HEK293 (cell line): Measurements from ENCODE around the gene FGD6.

Experiments used
- CTCF ChIA-PET: fragments of 350-600 bp; formaldehyde crosslinking; extraction: SDS; loops from one replicate; lab custom pipeline; 2021; ENCODE audit warnings: antibody characterized with exemption; lab: Yijun Ruan, JAX
- POLR2A ChIA-PET: fragments of 300-600 bp; formaldehyde crosslinking; extraction: SDS; loops from one replicate; lab custom pipeline; 2020; ENCODE audit warnings: antibody characterized with exemption, inconsistent platforms; lab: Yijun Ruan, JAX
- H3K27ac ChIP-seq: fragments of 200-500 bp; sonication (Bioruptor generic); 2 replicates; pipeline ENCODE4 v1.5.1; 2014; ENCODE audit warnings: low read depth, low read length, control low read depth, inconsistent platforms; ENCODE audit errors: extremely low read depth
- H3K36me3 ChIP-seq, 2 experiments: fragments of 200-500 bp in 1 of 2; sonication (Bioruptor generic) in 1 of 2; 1 replicate in 1 of 2; 2 replicates in 1 of 2; pipeline ENCODE4 v1.5.1; 2014 to 2017; ENCODE audit warnings: inconsistent platforms in 2 of 2, low read length in 2 of 2; ENCODE audit not compliant: control insufficient read depth in 2 of 2, insufficient read depth in 1 of 2
- H3K4me1 ChIP-seq: fragments of 200-500 bp; sonication (Bioruptor generic); 2 replicates; pipeline ENCODE4 v1.5.1; 2014; ENCODE audit warnings: mild to moderate bottlenecking, low read length, inconsistent platforms; ENCODE audit not compliant: control insufficient read depth, insufficient read depth
- H3K4me3 ChIP-seq: 2 replicates; pipeline ENCODE4 v1.5.1; 2011; ENCODE audit warnings: low read depth, mild to moderate bottlenecking, control low read depth, low read length, moderate library complexity
- H3K9me3 ChIP-seq: fragments of 200-500 bp; sonication (Bioruptor generic); 2 replicates; pipeline ENCODE4 v1.5.1; 2014; ENCODE audit warnings: low read depth, low read length, inconsistent platforms; ENCODE audit not compliant: control insufficient read depth, insufficient read depth
- ELK4 ChIP-seq: IDR thresholded peaks from 2 replicates; pipeline ENCODE4 v1.6.1; 2011; ENCODE audit warnings: mild to moderate bottlenecking, low read depth, low read length, borderline replicate concordance
- GLI2 ChIP-seq: fragments of 450-650 bp; formaldehyde crosslinking; IDR thresholded peaks from 2 replicates; pipeline ENCODE4; 2017; ENCODE audit warnings: missing biosample characterization, missing genetic modification characterization, low read depth, borderline replicate concordance
- KLF7 ChIP-seq: fragments of 450-650 bp; formaldehyde crosslinking; IDR thresholded peaks from 2 replicates; pipeline ENCODE4 v1.5.1; 2016; ENCODE audit warnings: missing biosample characterization, missing genetic modification characterization, borderline replicate concordance
- REPIN1 ChIP-seq: fragments of 450-650 bp; formaldehyde crosslinking; IDR thresholded peaks from 2 replicates; pipeline ENCODE4 v1.5.1; 2017; ENCODE audit warnings: missing biosample characterization, missing genetic modification characterization, low read depth
- SCRT2 ChIP-seq: fragments of 450-650 bp; formaldehyde crosslinking; IDR thresholded peaks from 2 replicates; pipeline ENCODE4 v1.5.1; 2016; ENCODE audit warnings: missing biosample characterization, missing genetic modification characterization
- ZBTB48 ChIP-seq: fragments of 450-650 bp; formaldehyde crosslinking; IDR thresholded peaks from 2 replicates; pipeline ENCODE4 v1.5.1; 2016; ENCODE audit warnings: missing biosample characterization, missing genetic modification characterization
- ZFP3 ChIP-seq: fragments of 450-650 bp; formaldehyde crosslinking; IDR thresholded peaks from 2 replicates; pipeline ENCODE4 v1.5.1; 2016; ENCODE audit warnings: low read depth, missing biosample characterization, missing genetic modification characterization
- ZNF157 ChIP-seq: fragments of 450-650 bp; formaldehyde crosslinking; IDR thresholded peaks from 2 replicates; pipeline ENCODE4 v1.5.1; 2016; ENCODE audit warnings: missing biosample characterization, missing genetic modification characterization
- ZNF174 ChIP-seq: fragments of 450-650 bp; formaldehyde crosslinking; IDR thresholded peaks from 2 replicates; pipeline ENCODE4 v1.5.0; 2017; ENCODE audit warnings: missing biosample characterization, mild to moderate bottlenecking, missing genetic modification characterization
- ZNF214 ChIP-seq: fragments of 450-650 bp; formaldehyde crosslinking; IDR thresholded peaks from 2 replicates; pipeline ENCODE4 v1.5.1; 2017; ENCODE audit warnings: missing biosample characterization, mild to moderate bottlenecking, missing genetic modification characterization, borderline replicate concordance
- ZNF280D ChIP-seq: fragments of 450-650 bp; formaldehyde crosslinking; IDR thresholded peaks from 2 replicates; pipeline ENCODE4 v1.5.1; 2016; ENCODE audit warnings: missing biosample characterization, missing genetic modification characterization
- ZNF292 ChIP-seq: fragments of 450-650 bp; formaldehyde crosslinking; IDR thresholded peaks from 2 replicates; pipeline ENCODE4 v1.5.1; 2016; ENCODE audit warnings: low read depth, missing biosample characterization, missing genetic modification characterization, borderline replicate concordance
- ZNF404 ChIP-seq: fragments of 450-650 bp; formaldehyde crosslinking; IDR thresholded peaks from 2 replicates; pipeline ENCODE4 v1.5.1; 2017; ENCODE audit warnings: missing biosample characterization, missing genetic modification characterization
- ZNF449 ChIP-seq: fragments of 450-650 bp; formaldehyde crosslinking; IDR thresholded peaks from 2 replicates; pipeline ENCODE4 v1.5.1; 2017; ENCODE audit warnings: missing biosample characterization, mild to moderate bottlenecking, missing genetic modification characterization, moderate library complexity
- ZNF518A ChIP-seq: fragments of 450-650 bp; formaldehyde crosslinking; conservative IDR thresholded peaks from 2 replicates; pipeline ENCODE4 v1.5.1; 2016; ENCODE audit warnings: low read depth, missing biosample characterization, missing genetic modification characterization
- ZNF530 ChIP-seq: fragments of 450-650 bp; formaldehyde crosslinking; IDR thresholded peaks from 2 replicates; pipeline ENCODE4 v1.5.1; 2016; ENCODE audit warnings: low read depth, missing biosample characterization, missing genetic modification characterization
- ZNF549 ChIP-seq: fragments of 450-650 bp; IDR thresholded peaks from 2 replicates; pipeline ENCODE4 v1.5.1; 2018; ENCODE audit warnings: missing biosample characterization, missing genetic modification characterization, mild to moderate bottlenecking, inconsistent platforms, moderate library complexity
- ZNF580 ChIP-seq: fragments of 450-650 bp; formaldehyde crosslinking; IDR thresholded peaks from 2 replicates; pipeline ENCODE4 v1.5.1; 2016; ENCODE audit warnings: missing biosample characterization, missing genetic modification characterization
- ZNF624 ChIP-seq: fragments of 450-650 bp; formaldehyde crosslinking; IDR thresholded peaks from 2 replicates; pipeline ENCODE4 v1.5.1; 2017; ENCODE audit warnings: missing biosample characterization, missing genetic modification characterization
- ZNF645 ChIP-seq: fragments of 450-650 bp; formaldehyde crosslinking; IDR thresholded peaks from 2 replicates; pipeline ENCODE4; 2016; ENCODE audit warnings: missing biosample characterization, missing genetic modification characterization
- ZNF701 ChIP-seq: fragments of 450-650 bp; formaldehyde crosslinking; IDR thresholded peaks from 2 replicates; pipeline ENCODE4 v1.5.1; 2016; ENCODE audit warnings: missing biosample characterization, missing genetic modification characterization
- ZNF791 ChIP-seq: fragments of 450-650 bp; formaldehyde crosslinking; IDR thresholded peaks from 2 replicates; pipeline ENCODE4 v1.5.1; 2016; ENCODE audit warnings: missing biosample characterization, missing genetic modification characterization

Gene FGD6

GRCh38 chr12:95204141-95204866 is 13.0 kb downstream of the FGD6 start (continued):
- TF ChIP-seq ZNF292 (no peak), REPIN1 (tag by site-specific recombination) (no peak)

GRCh38 chr12:95203487-95204030 is 13.7 kb downstream of the FGD6 start:
- no peak overlapping the region for H3K27ac ChIP-seq
- peaks cover 36% of the 10 kb centered on the region for H3K4me1 ChIP-seq

More at GRCh38 chr12:95203487-95204030, 13.7 kb downstream of the FGD6 start:
- ChIA-PET CTCF (no interaction called here), POLR2A (interaction anchor here (0.6 to 1.6 kb wide), 5 partner anchors 14 to 270 kb away, joined by 4 to 8 read pairs (median 5); partner anchors contain the start of genes FGD6, METAP2 and VEZT)
- H3K36me3 ChIP-seq: no peaks in the 10 kb centered on the region
- no peak for TF ChIP-seq ZNF518A (tag by site-specific recombination)
- no peak for TF ChIP-seq ZNF404
- no peak for TF ChIP-seq ZNF530 (tag by site-specific recombination)
- no peak for TF ChIP-seq GLI2 (tag by site-specific recombination)
- no peak for TF ChIP-seq ZNF214 (tag by site-specific recombination)
- TF ChIP-seq ZNF624: no peak
- TF ChIP-seq ZNF449: no peak
- TF ChIP-seq KLF7: no peak
- TF ChIP-seq ZNF549: no peak
- TF ChIP-seq ZNF791 (tag by site-specific recombination): no peak
- no peak for TF ChIP-seq ZNF580 (tag by site-specific recombination)
- no peak for TF ChIP-seq ZFP3 (tag by site-specific recombination)
- no peak for TF ChIP-seq ZNF701 (tag by site-specific recombination)
- no peak for TF ChIP-seq ELK4
- TF ChIP-seq ZNF645 (tag by site-specific recombination): no peak
- TF ChIP-seq ZNF157 (tag by site-specific recombination): no peak
- TF ChIP-seq ZNF174 (tag by site-specific recombination): no peak
- no peak for TF ChIP-seq ZNF280D (tag by site-specific recombination)
- TF ChIP-seq SCRT2: no peak
- TF ChIP-seq ZBTB48 (tag by site-specific recombination): no peak
- TF ChIP-seq, all 188 proteins: peak for 0
- no peaks in the 10 kb centered on the region for H3K9me3 ChIP-seq
- H3K4me3 ChIP-seq: no peak overlapping the region
